WTC11 (cell line): Measurements from ENCODE around the gene METTL25B. TPM values are rescaled to one million over a fixed set of nuclear protein-coding genes. Genes with fewer than 3 reads are reported as not detected.

Experiments used
- ATAC-seq: fragments of 200-7000 bp; cut with Tn5 transposase; 2 replicates; pipeline ENCODE4 v1.10.0; 2021; ENCODE audit warnings: mild to moderate bottlenecking, moderate library complexity
- CTCF ChIA-PET: fragments of 300-600 bp; sonication (Branson Sonifier 250); formaldehyde crosslinking; loops from one replicate; lab custom pipeline; 2021; ENCODE audit warnings: antibody characterized with exemption; lab: Charles Lee
- POLR2A ChIA-PET: fragments of 350-600 bp; sonication (Branson Sonifier 250); formaldehyde crosslinking; loops from one replicate; lab custom pipeline; 2021; ENCODE audit warnings: antibody characterized with exemption; lab: Charles Lee
- DNase-seq: peaks from one replicate; pipeline ENCODE4 v3.0.0; 2021; ENCODE audit warnings: low spot score
- H3K27ac Mint-ChIP-seq: 2 replicates; pipeline ENCODE4 v1.8.0; 2021; ENCODE audit warnings: mixed read lengths
- H3K27me3 Mint-ChIP-seq: 2 replicates; pipeline ENCODE4 v1.8.0; 2021; ENCODE audit warnings: low read depth, mild to moderate bottlenecking, moderate library complexity, mixed read lengths
- H3K36me3 Mint-ChIP-seq: 2 replicates; pipeline ENCODE4 v1.8.0; 2021; ENCODE audit warnings: mixed read lengths
- H3K4me1 Mint-ChIP-seq: 2 replicates; pipeline ENCODE4 v1.8.0; 2022; ENCODE audit warnings: mixed read lengths
- H3K4me3 Mint-ChIP-seq: 2 replicates; pipeline ENCODE4 v1.8.0; 2021; ENCODE audit warnings: mild to moderate bottlenecking, moderate library complexity, mixed read lengths
- H3K9me3 Mint-ChIP-seq: 2 replicates; pipeline ENCODE4 v1.8.0; 2021; ENCODE audit warnings: mixed read lengths
- AR ChIP-seq: fragments of 250-450 bp; sonication (Bioruptor Pico); IDR thresholded peaks from 2 replicates; pipeline ENCODE4 v1.9.0; 2021; ENCODE audit warnings: mild to moderate bottlenecking
- ATF1 ChIP-seq: sonication (generic); formaldehyde crosslinking; IDR thresholded peaks from 2 replicates; pipeline ENCODE4 v1.8.1; 2023; ENCODE audit warnings: mild to moderate bottlenecking, moderate library complexity, missing genetic modification reagents
- ATF3 ChIP-seq: sonication (generic); formaldehyde crosslinking; conservative IDR thresholded peaks from 2 replicates; pipeline ENCODE4 v1.8.1; 2022; ENCODE audit warnings: mild to moderate bottlenecking, missing genetic modification reagents
- CBFB ChIP-seq: sonication (generic); formaldehyde crosslinking; IDR thresholded peaks from 2 replicates; pipeline ENCODE4 v1.8.1; 2022; ENCODE audit warnings: mild to moderate bottlenecking, low read depth, missing genetic modification reagents
- CREB1 ChIP-seq: sonication (generic); formaldehyde crosslinking; IDR thresholded peaks from 2 replicates; pipeline ENCODE4 v1.8.0; 2023; ENCODE audit warnings: mild to moderate bottlenecking, missing genetic modification reagents
- E2F5 ChIP-seq: sonication (generic); formaldehyde crosslinking; IDR thresholded peaks from 2 replicates; pipeline ENCODE4 v1.8.1; 2022; ENCODE audit warnings: mild to moderate bottlenecking, moderate library complexity, missing genetic modification reagents
- ESRRA ChIP-seq: sonication (generic); formaldehyde crosslinking; IDR thresholded peaks from 2 replicates; pipeline ENCODE4 v1.8.1; 2022; ENCODE audit warnings: mild to moderate bottlenecking, missing genetic modification reagents, borderline replicate concordance
- ETV6 ChIP-seq: sonication (generic); formaldehyde crosslinking; IDR thresholded peaks from 2 replicates; pipeline ENCODE4 v1.8.1; 2022; ENCODE audit warnings: mild to moderate bottlenecking, missing genetic modification reagents
- FOXP4 ChIP-seq: sonication (generic); formaldehyde crosslinking; IDR thresholded peaks from 2 replicates; pipeline ENCODE4 v1.8.0; 2022; ENCODE audit warnings: mild to moderate bottlenecking, missing genetic modification reagents
- GABPB1 ChIP-seq: sonication (generic); formaldehyde crosslinking; IDR thresholded peaks from 2 replicates; pipeline ENCODE4 v1.8.1; 2023; ENCODE audit warnings: mild to moderate bottlenecking, missing genetic modification reagents
- HMGA2 ChIP-seq: fragments of 250-450 bp; sonication (Bioruptor Pico); IDR thresholded peaks from 2 replicates; pipeline ENCODE4 v1.4.0; 2021; ENCODE audit warnings: mild to moderate bottlenecking, moderate library complexity
- HMGXB4 ChIP-seq: sonication (generic); formaldehyde crosslinking; IDR thresholded peaks from 2 replicates; pipeline ENCODE4 v1.8.1; 2023; ENCODE audit warnings: mild to moderate bottlenecking, moderate library complexity, missing genetic modification reagents
- IRF2 ChIP-seq: sonication (generic); formaldehyde crosslinking; IDR thresholded peaks from 2 replicates; pipeline ENCODE4 v1.8.0; 2022; ENCODE audit warnings: low read depth, missing genetic modification reagents, borderline replicate concordance
- JUN ChIP-seq: sonication (generic); formaldehyde crosslinking; IDR thresholded peaks from 2 replicates; pipeline ENCODE4 v1.8.0; 2023; ENCODE audit warnings: mild to moderate bottlenecking, missing genetic modification reagents
- NFYB ChIP-seq: sonication (generic); formaldehyde crosslinking; conservative IDR thresholded peaks from 2 replicates; pipeline ENCODE4 v1.8.0; 2022; ENCODE audit warnings: low read depth, missing genetic modification reagents
- PREB ChIP-seq: sonication (generic); formaldehyde crosslinking; IDR thresholded peaks from 2 replicates; pipeline ENCODE4 v1.8.1; 2022; ENCODE audit warnings: mild to moderate bottlenecking, missing genetic modification reagents, moderate library complexity, borderline replicate concordance
- PRRX2 ChIP-seq: fragments of 250-450 bp; sonication (Bioruptor Pico); IDR thresholded peaks from 2 replicates; pipeline ENCODE4 v1.8.0; 2021; ENCODE audit warnings: mild to moderate bottlenecking
- RORB ChIP-seq: fragments of 250-450 bp; sonication (Bioruptor Pico); IDR thresholded peaks from 2 replicates; pipeline ENCODE4 v1.9.0; 2021; ENCODE audit warnings: mild to moderate bottlenecking
- TEAD4 ChIP-seq: sonication (generic); formaldehyde crosslinking; IDR thresholded peaks from 2 replicates; pipeline ENCODE4 v1.8.0; 2022; ENCODE audit warnings: mild to moderate bottlenecking, missing genetic modification reagents
- USF2 ChIP-seq: sonication (generic); formaldehyde crosslinking; IDR thresholded peaks from 2 replicates; pipeline ENCODE4 v1.8.1; 2023; ENCODE audit warnings: mild to moderate bottlenecking, missing genetic modification reagents, moderate library complexity
- ZBTB43 ChIP-seq: sonication (generic); formaldehyde crosslinking; IDR thresholded peaks from 2 replicates; pipeline ENCODE4 v1.8.1; 2023; ENCODE audit warnings: mild to moderate bottlenecking, missing genetic modification reagents
- ZNF232 ChIP-seq: sonication (generic); formaldehyde crosslinking; IDR thresholded peaks from 2 replicates; pipeline ENCODE4 v1.8.0; 2022; ENCODE audit warnings: mild to moderate bottlenecking, missing genetic modification reagents
- ZNF416 ChIP-seq: fragments of 250-450 bp; sonication (Bioruptor Pico); IDR thresholded peaks from 2 replicates; pipeline ENCODE4 v1.9.0; 2021; ENCODE audit warnings: mild to moderate bottlenecking, inconsistent platforms
- total RNA-seq: library from RNA; stranded (reverse); gene quantifications from 3 replicates; pipeline ENCODE4 v1.2.3, GENCODE V29; 2021

METTL25B gene
- total RNA-seq, 1 experiment from 2014 or later = 32.0 TPM

- TF ChIP-seq ATF3 = no peak
- TF ChIP-seq USF2 (CRISPR knock-in tag) = peak; percentile 80
Observed at GRCh38 chr1:156746406-156746727, 18.1 kb downstream of the METTL25B start (continued).

- Mint-ChIP-seq H3K4me1 (peaks cover 54% of the 10 kb centered on the region), H3K4me3 (peak overlapping the region; percentile 94), H3K27me3 (no peaks in the 10 kb centered on the region; the same call in 1 of the 2 replicates), H3K9me3 (no peaks in the 10 kb centered on the region), H3K27ac (peak overlapping the region; percentile 100), H3K36me3 (peaks cover 24% of the 10 kb centered on the region)
- ChIA-PET CTCF (interaction anchor here (0.5 to 4.8 kb wide), 12 partner anchors 12 to 114 kb away, joined by 3 to 27 read pairs (median 4); partner anchors contain the start of genes CRABP2, ISG20L2, METTL25B and NTRK1), POLR2A (interaction anchor here (0.7 to 1.7 kb wide), 4 partner anchors 19 to 36 kb away, joined by 3 to 5 read pairs (median 4); partner anchors contain the start of genes ISG20L2, METTL25B and PRCC)
- ATAC-seq (peak; percentile 66), DNase-seq (peak; percentile 95)
- TF ChIP-seq ZNF416 (CRISPR knock-in tag) = peak; percentile 72; the same call in 1 of the 2 replicates
- TF ChIP-seq E2F5 (CRISPR knock-in tag) = no peak
- TF ChIP-seq GABPB1 = no peak
- no peak for TF ChIP-seq ESRRA (CRISPR knock-in tag)
- no peak for TF ChIP-seq TEAD4 (CRISPR knock-in tag)
- no peak for TF ChIP-seq JUN (CRISPR knock-in tag)
- TF ChIP-seq CREB1 (CRISPR knock-in tag) = no peak
- TF ChIP-seq PREB = no peak
- no peak for TF ChIP-seq HMGA2 (CRISPR knock-in tag)
- peak; percentile 27; the same call in 1 of the 2 replicates for TF ChIP-seq FOXP4 (CRISPR knock-in tag)
- no peak for TF ChIP-seq CBFB (CRISPR knock-in tag)
- 0 out of 2 replicates have a peak, but pooled peaks have one; percentile 30 for TF ChIP-seq USF2 (CRISPR knock-in tag)
- no peak for TF ChIP-seq RORB
- TF ChIP-seq ATF1 (CRISPR knock-in tag) = no peak
- TF ChIP-seq PRRX2 (CRISPR knock-in tag) = no peak
- no peak for TF ChIP-seq ZNF232 (CRISPR knock-in tag)
- peak; percentile 2; the same call in 1 of the 2 replicates for TF ChIP-seq ETV6 (CRISPR knock-in tag)
- TF ChIP-seq HMGXB4 (CRISPR knock-in tag) = no peak
- no peak for TF ChIP-seq ZBTB43 (CRISPR knock-in tag)
- TF ChIP-seq AR (CRISPR knock-in tag) = no peak
- no peak for TF ChIP-seq IRF2 (CRISPR knock-in tag)
- TF ChIP-seq NFYB (CRISPR knock-in tag) = no peak
Observed at GRCh38 chr1:156746728-156747631, 18.7 kb downstream of the METTL25B start.
